KOPT-K1 (cell line): ENCODE results near the gene FAM174C.
"Not testable (repeated sequence)": the region's sequence is repeated elsewhere in the genome, so short reads cannot be mapped to it uniquely, and the experiment has no call there.

Experiments
- H3K27ac ChIP-seq: fragments of 200-600 bp; sonication (generic); 2 replicates; pipeline ENCODE4 v1.5.1; 2016; ENCODE audit warnings: antibody characterized with exemption, mild to moderate bottlenecking, low read depth, low read length; ENCODE audit not compliant: poor library complexity, severe bottlenecking
- H3K36me3 ChIP-seq: fragments of 200-600 bp; sonication (generic); 2 replicates; pipeline ENCODE4 v1.5.1; 2017; ENCODE audit warnings: antibody characterized with exemption, mild to moderate bottlenecking, low read length, moderate library complexity; ENCODE audit not compliant: insufficient read depth
- H3K9me3 ChIP-seq: fragments of 200-600 bp; sonication (generic); 2 replicates; pipeline ENCODE4 v1.5.1; 2017; ENCODE audit warnings: antibody characterized with exemption, low read length, mild to moderate bottlenecking; ENCODE audit not compliant: insufficient read depth, poor library complexity, severe bottlenecking

The FAM174C gene

GRCh38 chr19:1312767-1313694 lies 37.7 kb downstream of the FAM174C start:
- Histone ChIP-seq H3K9me3 (no peaks in the 10 kb centered on the region), H3K36me3 (no peaks in the 10 kb centered on the region), H3K27ac (no peak overlapping the region)

- Histone ChIP-seq H3K9me3 (no peaks in the 10 kb centered on the region), H3K27ac (no peak overlapping the region), H3K36me3 (no peaks in the 10 kb centered on the region)
Observed at GRCh38 chr19:1313695-1314613, 38.6 kb downstream of the FAM174C start.

DNA sequence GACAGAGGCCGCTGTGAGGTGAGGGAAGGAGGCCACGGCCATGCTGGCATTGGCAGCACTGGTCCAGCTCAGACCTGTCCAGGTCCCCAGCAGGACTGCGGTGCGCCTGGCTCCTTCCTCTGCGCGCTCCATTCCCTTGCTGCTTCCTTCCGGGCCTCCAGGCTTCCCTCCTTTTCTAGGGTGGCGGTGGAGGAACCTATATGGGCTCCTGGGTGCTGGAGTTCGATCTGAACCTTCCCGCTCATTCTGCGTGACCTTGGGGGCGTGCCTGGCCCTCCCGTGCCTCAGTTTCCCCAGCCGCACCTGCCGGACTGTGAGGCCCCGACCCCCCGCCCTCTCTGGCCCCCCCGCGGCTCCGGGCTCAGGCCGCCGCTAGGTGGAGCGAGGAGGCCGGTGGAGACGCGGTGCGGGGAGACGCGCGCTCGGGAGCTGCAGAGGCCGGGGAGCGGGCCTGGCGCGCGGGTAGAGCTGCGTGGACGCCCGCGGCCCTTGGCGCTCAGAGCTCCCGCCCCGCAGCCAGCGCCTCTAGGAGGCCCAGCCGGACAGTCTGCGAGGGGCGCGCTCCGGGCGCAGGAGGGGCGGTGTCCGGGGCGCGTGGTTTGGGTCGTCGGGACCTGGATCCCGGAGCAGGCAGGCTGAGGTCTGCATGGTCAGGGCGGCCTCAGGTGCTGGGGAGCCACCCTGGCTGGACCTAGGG lies 40.3 kb downstream of the FAM174C start:
- H3K9me3 ChIP-seq, result no peaks in the 10 kb centered on the region
- H3K27ac ChIP-seq, result no peak overlapping the region
- no peaks in the 10 kb centered on the region for H3K36me3 ChIP-seq

DNA sequence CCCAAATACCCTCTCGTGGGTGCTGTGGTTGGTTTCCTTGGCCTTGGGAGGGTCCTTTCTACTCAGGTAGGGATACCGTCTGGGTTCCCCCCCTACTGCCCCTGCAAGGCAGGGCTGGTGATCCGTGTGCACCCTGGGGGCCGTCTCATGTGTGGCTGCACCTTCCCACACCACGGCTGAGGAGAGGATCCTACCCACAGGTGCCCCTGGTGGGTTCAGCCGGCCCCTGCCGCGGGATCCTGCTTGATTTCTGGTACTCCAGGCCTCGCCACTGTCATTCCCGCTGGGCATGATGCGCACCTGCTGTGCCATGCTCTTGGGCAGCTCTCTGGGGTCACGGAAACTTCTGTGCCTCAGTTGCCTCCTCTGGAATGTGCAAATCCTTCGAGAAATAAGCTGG lies 41.1 kb downstream of the FAM174C start:
- Histone ChIP-seq H3K9me3 (no peaks in the 10 kb centered on the region), H3K36me3 (no peaks in the 10 kb centered on the region)

GRCh38 chr19:1317274-1318003 lies 42.1 kb downstream of the FAM174C start:
- H3K9me3 ChIP-seq, result no peaks in the 10 kb centered on the region
- H3K27ac ChIP-seq, result no peak overlapping the region
- no peaks in the 10 kb centered on the region for H3K36me3 ChIP-seq

More for the DNA sequence above, 41.1 kb downstream of the FAM174C start:
- no peak overlapping the region for H3K27ac ChIP-seq

- Histone ChIP-seq H3K9me3 (no peaks in the 10 kb centered on the region), H3K36me3 (no peaks in the 10 kb centered on the region), H3K27ac (no peak overlapping the region)
Observed at GRCh38 chr19:1318678-1319471, 43.5 kb downstream of the FAM174C start.

DNA sequence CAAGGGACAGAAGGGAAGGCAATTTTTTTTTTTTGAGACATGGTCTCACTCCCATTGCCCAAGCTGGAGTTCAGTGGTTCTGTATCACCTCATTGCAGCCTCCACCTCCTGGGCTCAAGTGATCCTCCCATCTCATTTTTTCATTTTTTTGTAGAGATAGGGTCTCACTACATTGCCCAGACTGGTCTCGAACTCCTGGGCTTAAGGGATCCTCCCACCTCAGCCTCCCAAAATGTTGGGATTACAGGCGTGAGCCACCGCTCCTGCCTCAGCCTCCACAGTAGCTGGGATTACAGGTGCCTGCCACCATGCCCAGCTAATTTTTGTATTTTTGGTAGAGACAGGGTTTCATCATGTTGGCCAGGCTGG lies 44.9 kb downstream of the FAM174C start:
- H3K27ac ChIP-seq, H3K36me3 ChIP-seq, H3K9me3 ChIP-seq: not testable (repeated sequence)

GRCh38 chr19:1321539-1321938 lies 46.2 kb downstream of the FAM174C start:
- H3K36me3 ChIP-seq, result no peaks in the 10 kb centered on the region
- H3K27ac ChIP-seq, result no peak overlapping the region
- no peaks in the 10 kb centered on the region for H3K9me3 ChIP-seq

- H3K36me3 ChIP-seq, result no peaks in the 10 kb centered on the region
- H3K27ac ChIP-seq, result no peak overlapping the region
- no peaks in the 10 kb centered on the region for H3K9me3 ChIP-seq
Observed at GRCh38 chr19:1322198-1322981, 47.1 kb downstream of the FAM174C start.

DNA sequence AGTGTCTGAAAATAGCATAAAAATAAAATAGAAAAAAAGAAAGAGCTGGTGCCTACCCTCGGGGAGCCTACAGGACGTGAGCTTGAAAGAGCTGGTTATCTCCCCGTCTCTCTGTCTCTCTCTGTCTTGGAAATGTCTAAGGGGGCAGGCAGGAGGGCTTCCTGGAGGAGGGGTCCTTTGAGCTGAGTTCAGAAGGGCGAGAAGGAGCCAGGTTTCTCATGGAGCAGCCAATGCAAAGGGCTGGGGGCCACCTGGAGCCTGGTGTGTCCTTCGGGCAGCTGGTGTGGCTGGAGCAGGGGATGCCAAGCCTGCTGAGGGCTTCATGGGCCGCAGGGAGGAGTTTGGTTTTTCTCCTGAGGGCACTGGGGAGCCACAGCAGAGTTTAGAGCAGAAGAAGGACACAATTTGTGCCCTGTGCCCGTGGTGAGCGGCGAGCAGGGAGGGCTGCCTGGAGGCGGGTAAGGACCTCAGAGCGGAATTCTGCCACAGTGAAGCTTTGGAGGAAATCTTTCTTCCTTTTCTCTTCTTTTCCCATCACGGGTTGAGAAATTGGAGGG lies 49.0 kb downstream of the FAM174C start:
- no peak overlapping the region for H3K27ac ChIP-seq
- H3K36me3 ChIP-seq, result no peaks in the 10 kb centered on the region
- H3K9me3 ChIP-seq, result no peaks in the 10 kb centered on the region

DNA sequence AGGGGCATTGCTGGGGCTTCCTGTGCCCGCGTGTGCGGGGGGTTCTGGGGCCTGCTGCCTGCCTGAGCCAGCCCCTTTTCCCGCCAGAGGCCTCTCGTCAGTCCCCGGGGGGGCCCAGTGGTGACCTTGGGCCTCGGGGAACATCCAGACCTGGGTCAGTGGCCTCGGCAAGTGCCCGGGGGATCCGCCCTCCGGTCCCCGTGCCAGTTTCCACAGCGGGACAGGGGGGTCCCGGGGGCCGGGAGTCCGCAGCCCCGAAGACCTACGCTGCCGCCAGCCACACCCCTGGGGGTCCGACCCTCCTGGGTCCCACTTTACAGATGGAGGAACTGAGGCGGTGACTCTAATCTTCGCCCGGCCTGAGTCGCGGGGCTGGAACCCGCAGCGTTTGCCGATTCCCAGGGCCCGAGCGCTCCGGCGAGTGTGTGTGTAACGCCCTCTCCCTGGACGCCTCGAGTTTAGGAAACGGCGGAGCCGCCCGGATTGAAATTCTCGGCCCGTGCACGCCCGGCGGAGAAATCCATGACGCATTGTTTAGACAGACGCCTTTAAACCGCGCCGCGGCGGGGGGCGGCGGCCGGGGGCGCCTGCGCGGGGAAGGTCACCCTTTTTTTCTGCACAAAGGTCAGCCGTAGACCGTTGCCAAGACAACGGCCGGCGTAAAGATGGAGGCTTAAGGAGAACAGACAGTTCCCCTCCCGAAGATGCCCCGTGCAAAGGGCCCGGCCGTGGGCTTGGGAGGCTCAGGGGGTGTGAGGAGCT lies 49.7 kb downstream of the FAM174C start:
- Histone ChIP-seq H3K36me3 (no peaks in the 10 kb centered on the region), H3K27ac (no peak overlapping the region), H3K9me3 (no peaks in the 10 kb centered on the region)

GRCh38 chr19:1325568-1326294 lies 50.4 kb downstream of the FAM174C start:
- no peaks in the 10 kb centered on the region for H3K36me3 ChIP-seq
- no peak overlapping the region for H3K27ac ChIP-seq
- no peaks in the 10 kb centered on the region for H3K9me3 ChIP-seq
